HEK293 (cell line): ENCODE data around the gene VKORC1.

ENCODE experiments used
- CTCF ChIA-PET: fragments of 350-600 bp; formaldehyde crosslinking; extraction: SDS; loops from one replicate; lab custom pipeline; 2021; ENCODE audit warnings: antibody characterized with exemption; lab: Yijun Ruan, JAX
- POLR2A ChIA-PET: fragments of 300-600 bp; formaldehyde crosslinking; extraction: SDS; loops from one replicate; lab custom pipeline; 2020; ENCODE audit warnings: antibody characterized with exemption, inconsistent platforms; lab: Yijun Ruan, JAX
- H3K27ac ChIP-seq: fragments of 200-500 bp; sonication (Bioruptor generic); 2 replicates; pipeline ENCODE4 v1.5.1; 2014; ENCODE audit warnings: low read depth, low read length, control low read depth, inconsistent platforms; ENCODE audit errors: extremely low read depth
- H3K36me3 ChIP-seq, 2 experiments: fragments of 200-500 bp in 1 of 2; sonication (Bioruptor generic) in 1 of 2; 1 replicate in 1 of 2; 2 replicates in 1 of 2; pipeline ENCODE4 v1.5.1; 2014 to 2017; ENCODE audit warnings: inconsistent platforms in 2 of 2, low read length in 2 of 2; ENCODE audit not compliant: control insufficient read depth in 2 of 2, insufficient read depth in 1 of 2
- H3K4me1 ChIP-seq: fragments of 200-500 bp; sonication (Bioruptor generic); 2 replicates; pipeline ENCODE4 v1.5.1; 2014; ENCODE audit warnings: mild to moderate bottlenecking, low read length, inconsistent platforms; ENCODE audit not compliant: control insufficient read depth, insufficient read depth
- H3K4me3 ChIP-seq: 2 replicates; pipeline ENCODE4 v1.5.1; 2011; ENCODE audit warnings: low read depth, mild to moderate bottlenecking, control low read depth, low read length, moderate library complexity
- H3K9me3 ChIP-seq: fragments of 200-500 bp; sonication (Bioruptor generic); 2 replicates; pipeline ENCODE4 v1.5.1; 2014; ENCODE audit warnings: low read depth, low read length, inconsistent platforms; ENCODE audit not compliant: control insufficient read depth, insufficient read depth
- BCL6B ChIP-seq: fragments of 450-650 bp; formaldehyde crosslinking; IDR thresholded peaks from 2 replicates; pipeline ENCODE4 v1.5.1; 2017; ENCODE audit warnings: missing biosample characterization, missing genetic modification characterization
- HOXC10 ChIP-seq: sonication (generic); formaldehyde crosslinking; IDR thresholded peaks from 2 replicates; pipeline ENCODE4 v1.8.1; 2023; ENCODE audit warnings: mild to moderate bottlenecking, missing genetic modification reagents
- MYNN ChIP-seq: fragments of 450-650 bp; formaldehyde crosslinking; IDR thresholded peaks from 2 replicates; pipeline ENCODE4 v1.5.1; 2016; ENCODE audit warnings: missing biosample characterization, missing genetic modification characterization, borderline replicate concordance
- PRDM6 ChIP-seq: fragments of 450-650 bp; formaldehyde crosslinking; IDR thresholded peaks from 2 replicates; pipeline ENCODE4 v1.5.1; 2017; ENCODE audit warnings: missing biosample characterization, missing genetic modification characterization
- SCRT2 ChIP-seq: fragments of 450-650 bp; formaldehyde crosslinking; IDR thresholded peaks from 2 replicates; pipeline ENCODE4 v1.5.1; 2016; ENCODE audit warnings: missing biosample characterization, missing genetic modification characterization
- SETDB1 ChIP-seq: IDR thresholded peaks from one replicate; pipeline ENCODE4 v1.6.1; 2017; ENCODE audit warnings: mild to moderate bottlenecking, low read length, moderate library complexity, mixed read lengths; ENCODE audit not compliant: insufficient read length
- TRIM28 ChIP-seq: IDR thresholded peaks from 2 replicates; pipeline ENCODE4 v1.6.1; 2011; ENCODE audit warnings: low read length, control low read depth, borderline replicate concordance
- TSHZ1 ChIP-seq: fragments of 450-650 bp; formaldehyde crosslinking; IDR thresholded peaks from 2 replicates; pipeline ENCODE4 v1.5.1; 2016; ENCODE audit warnings: missing biosample characterization, missing genetic modification characterization, borderline replicate concordance
- WT1 ChIP-seq: fragments of 450-650 bp; formaldehyde crosslinking; IDR thresholded peaks from 2 replicates; pipeline ENCODE4 v1.5.1; 2016; ENCODE audit warnings: missing biosample characterization, missing genetic modification characterization
- ZNF214 ChIP-seq: fragments of 450-650 bp; formaldehyde crosslinking; IDR thresholded peaks from 2 replicates; pipeline ENCODE4 v1.5.1; 2017; ENCODE audit warnings: missing biosample characterization, mild to moderate bottlenecking, missing genetic modification characterization, borderline replicate concordance
- ZNF221 ChIP-seq: fragments of 450-650 bp; formaldehyde crosslinking; IDR thresholded peaks from 2 replicates; pipeline ENCODE4 v1.5.1; 2017; ENCODE audit warnings: missing biosample characterization, missing genetic modification characterization, borderline replicate concordance
- ZNF274 ChIP-seq, 2 experiments: fragments of 200-500 bp in 1 of 2; fragments of 450-650 bp in 1 of 2; sonication (Bioruptor generic) in 1 of 2; formaldehyde crosslinking in 1 of 2; IDR thresholded peaks; 2 replicates each; pipeline versions ENCODE4 v1.5.1 to v1.6.1; 2014 to 2016; ENCODE audit warnings: borderline replicate concordance in 1 of 2, inconsistent platforms in 1 of 2, low read length in 1 of 2, missing biosample characterization in 1 of 2, missing genetic modification characterization in 1 of 2
- ZNF280D ChIP-seq: fragments of 450-650 bp; formaldehyde crosslinking; IDR thresholded peaks from 2 replicates; pipeline ENCODE4 v1.5.1; 2016; ENCODE audit warnings: missing biosample characterization, missing genetic modification characterization
- ZNF416 ChIP-seq: fragments of 450-650 bp; formaldehyde crosslinking; IDR thresholded peaks from 2 replicates; pipeline ENCODE4 v1.5.1; 2016; ENCODE audit warnings: missing biosample characterization, missing genetic modification characterization
- ZNF529 ChIP-seq: fragments of 450-650 bp; formaldehyde crosslinking; IDR thresholded peaks from 2 replicates; pipeline ENCODE4 v1.5.1; 2017; ENCODE audit warnings: missing genetic modification characterization, missing biosample characterization; ENCODE audit not compliant: insufficient replicate concordance
- ZNF560 ChIP-seq: fragments of 450-650 bp; formaldehyde crosslinking; IDR thresholded peaks from 2 replicates; pipeline ENCODE4 v1.5.1; 2017; ENCODE audit warnings: missing biosample characterization, missing genetic modification characterization, borderline replicate concordance
- ZNF624 ChIP-seq: fragments of 450-650 bp; formaldehyde crosslinking; IDR thresholded peaks from 2 replicates; pipeline ENCODE4 v1.5.1; 2017; ENCODE audit warnings: missing biosample characterization, missing genetic modification characterization
- ZNF707 ChIP-seq: fragments of 450-650 bp; formaldehyde crosslinking; IDR thresholded peaks from 2 replicates; pipeline ENCODE4 v1.5.1; 2016; ENCODE audit warnings: missing biosample characterization, missing genetic modification characterization
- ZNF792 ChIP-seq: fragments of 450-650 bp; formaldehyde crosslinking; IDR thresholded peaks from 2 replicates; pipeline ENCODE4 v1.5.1; 2016; ENCODE audit warnings: missing biosample characterization, missing genetic modification characterization
- ZSCAN18 ChIP-seq: fragments of 450-650 bp; formaldehyde crosslinking; IDR thresholded peaks from 2 replicates; pipeline ENCODE4 v1.5.1; 2016; ENCODE audit warnings: missing biosample characterization, missing genetic modification characterization
- ZSCAN23 ChIP-seq: fragments of 450-650 bp; formaldehyde crosslinking; IDR thresholded peaks from 2 replicates; pipeline ENCODE4 v1.5.1; 2016; ENCODE audit warnings: missing biosample characterization, missing genetic modification characterization
- ZSCAN30 ChIP-seq: fragments of 450-650 bp; IDR thresholded peaks from 2 replicates; pipeline ENCODE4 v1.5.1; 2018; ENCODE audit warnings: missing biosample characterization, mild to moderate bottlenecking, missing genetic modification characterization, moderate library complexity

Gene VKORC1

GRCh38 chr16:31083981-31084380 lies 10.6 kb downstream of the VKORC1 start:
- Histone ChIP-seq H3K9me3 (no peaks in the 10 kb centered on the region), H3K36me3 (peaks cover 0 to 61% of the 10 kb centered on the region in 2 experiments; a peak in 1 of 3 replicates), H3K4me3 (no peak overlapping the region), H3K27ac (no peak overlapping the region), H3K4me1 (no peaks in the 10 kb centered on the region)
- no peak for TF ChIP-seq ZNF221 (tag by site-specific recombination)
- no peak for TF ChIP-seq HOXC10 (CRISPR knock-in tag)
- no peak for TF ChIP-seq MYNN (tag by site-specific recombination)
- no peak for TF ChIP-seq ZNF529 (tag by site-specific recombination)
- TF ChIP-seq ZNF624 (tag by site-specific recombination): no peak
- no peak for TF ChIP-seq ZNF274 (IDR thresholded peaks at IDR 0.05; ENCODE audit: low read length)
- no peak for TF ChIP-seq ZNF274 (tag by site-specific recombination; IDR thresholded peaks at IDR 0.05; ENCODE audit: borderline replicate concordance)
- TF ChIP-seq ZSCAN23: no peak
- TF ChIP-seq ZNF707 (tag by site-specific recombination): no peak
- no peak for TF ChIP-seq ZNF792 (tag by site-specific recombination)
- no peak for TF ChIP-seq SETDB1
- no peak for TF ChIP-seq ZNF560 (tag by site-specific recombination)
- TF ChIP-seq ZNF280D (tag by site-specific recombination): no peak
- TF ChIP-seq PRDM6 (tag by site-specific recombination): no peak
- no peak for TF ChIP-seq ZSCAN30
- TF ChIP-seq ZSCAN18 (tag by site-specific recombination): no peak
- no peak for TF ChIP-seq ZNF416 (tag by site-specific recombination)
- POLR2A ChIA-PET: interaction anchor here (0.9 to 2.3 kb wide), 5 partner anchors 8 to 34 kb away, joined by 3 to 11 read pairs (median 3); partner anchors contain the start of genes KAT8, ZNF646 and ZNF668
- CTCF ChIA-PET: no interaction called here

- Histone ChIP-seq H3K4me1 (no peaks in the 10 kb centered on the region), H3K36me3 (peaks cover 0 to 61% of the 10 kb centered on the region in 2 experiments; a peak in 1 of 3 replicates), H3K27ac (no peak overlapping the region), H3K9me3 (no peaks in the 10 kb centered on the region), H3K4me3 (no peak overlapping the region)
- ChIA-PET CTCF (interaction anchor here (0.7 kb wide), 1 partner anchor 12 kb away, joined by 4 read pairs; no protein-coding TSS in a partner anchor), POLR2A (interaction anchor here (0.9 to 1.7 kb wide), 3 partner anchors 10 to 34 kb away, joined by 3 to 7 read pairs (median 3); partner anchors contain the start of genes KAT8, ZNF646 and ZNF668)
- TF ChIP-seq BCL6B (tag by site-specific recombination) (no peak), ZSCAN23 (no peak), TRIM28 (no peak), SCRT2 (0 out of 2 replicates have a peak, but pooled peaks have one; percentile 25), WT1 (tag by site-specific recombination) (no peak), TSHZ1 (tag by site-specific recombination) (no peak), ZNF214 (tag by site-specific recombination) (no peak)
These were observed 11.0 kb downstream of the VKORC1 start for GRCh38 chr16:31083556-31083955.
